Vagina (tissue), 2 donors: ENCODE measurements around the gene WFDC2.

Experiments used
- CTCF ChIP-seq, 3 experiments: fragments of 450-650 bp in 2 of 3; fragments of 200-600 bp in 1 of 3; sonication (generic) in 1 of 3; IDR thresholded peaks; one replicate each; pipeline ENCODE4 v1.5.1; 2017 to 2019; ENCODE audit warnings: antibody characterized with exemption in 3 of 3, mild to moderate bottlenecking in 2 of 3, moderate library complexity in 2 of 3
- POLR2AphosphoS5 ChIP-seq, 2 donors: sonication (generic); formaldehyde crosslinking; IDR thresholded peaks; one replicate each; pipeline ENCODE4 v1.9.0; 2017; ENCODE audit warnings: antibody characterized with exemption in 2 of 2, mild to moderate bottlenecking in 2 of 2, low read depth in 1 of 2; ENCODE audit not compliant: insufficient read depth in 1 of 2

- TF ChIP-seq POLR2AphosphoS5 (IDR thresholded peaks at IDR 0.05; ENCODE audit: insufficient read depth in 1 of 2, low read depth in 1 of 2) (no peak), CTCF (IDR thresholded peaks at IDR 0.05) (no peak)
Measured at GRCh38 chr20:45506398-45506797, 36.8 kb downstream of the WFDC2 start.
